KMS-11 (cell line): Measurements from ENCODE around the gene DLGAP1.

Experiments
- H2AFZ ChIP-seq: fragments of 200-600 bp; sonication (generic); 2 replicates; pipeline ENCODE4 v1.6.1; 2016; ENCODE audit warnings: antibody characterized with exemption, mixed run types, low read depth
- H3K27ac ChIP-seq: fragments of 200-600 bp; sonication (generic); 2 replicates; pipeline ENCODE4 v1.6.1; 2016; ENCODE audit warnings: mild to moderate bottlenecking, mixed run types
- H3K27me3 ChIP-seq: fragments of 200-600 bp; sonication (generic); 2 replicates; pipeline ENCODE4 v1.6.1; 2017; ENCODE audit warnings: mild to moderate bottlenecking, low read depth, mixed run types, moderate library complexity; ENCODE audit not compliant: insufficient read depth
- H3K36me3 ChIP-seq: fragments of 200-600 bp; sonication (generic); 2 replicates; pipeline ENCODE4 v1.6.1; 2017; ENCODE audit warnings: mild to moderate bottlenecking, mixed run types; ENCODE audit not compliant: insufficient read depth
- H3K4me1 ChIP-seq: fragments of 200-600 bp; sonication (generic); 2 replicates; pipeline ENCODE4 v1.6.1; 2016; ENCODE audit warnings: mild to moderate bottlenecking, low read depth, mixed run types; ENCODE audit not compliant: poor library complexity, severe bottlenecking
- H3K4me2 ChIP-seq: fragments of 200-600 bp; sonication (generic); 2 replicates; pipeline ENCODE4 v1.7.0; 2016; ENCODE audit warnings: mild to moderate bottlenecking, mixed run types
- H3K4me3 ChIP-seq: fragments of 200-600 bp; sonication (generic); IDR thresholded peaks from 2 replicates; pipeline ENCODE4 v1.6.1; 2017; ENCODE audit warnings: low read depth, low read length, mixed read lengths; ENCODE audit not compliant: insufficient read depth
- H3K79me2 ChIP-seq: fragments of 200-600 bp; sonication (generic); 2 replicates; pipeline ENCODE4 v1.6.1; 2016; ENCODE audit warnings: low read depth, mixed run types; ENCODE audit not compliant: insufficient read depth
- H3K9ac ChIP-seq: fragments of 200-600 bp; sonication (generic); 2 replicates; pipeline ENCODE4 v1.6.1; 2016; ENCODE audit warnings: mild to moderate bottlenecking, mixed run types
- H4K20me1 ChIP-seq: fragments of 200-600 bp; sonication (generic); 2 replicates; pipeline ENCODE4 v1.6.1; 2016; ENCODE audit warnings: mild to moderate bottlenecking, mixed run types; ENCODE audit not compliant: insufficient read depth
- TF ChIP-seq, protein P1 (sequence below): fragments of 200-600 bp; sonication (generic); conservative IDR thresholded peaks from 2 replicates; pipeline ENCODE4 v1.6.1; 2017; ENCODE audit warnings: low read depth, mild to moderate bottlenecking, antibody characterized with exemption, low read length, moderate library complexity, mixed read lengths

DLGAP1 gene

DNA sequence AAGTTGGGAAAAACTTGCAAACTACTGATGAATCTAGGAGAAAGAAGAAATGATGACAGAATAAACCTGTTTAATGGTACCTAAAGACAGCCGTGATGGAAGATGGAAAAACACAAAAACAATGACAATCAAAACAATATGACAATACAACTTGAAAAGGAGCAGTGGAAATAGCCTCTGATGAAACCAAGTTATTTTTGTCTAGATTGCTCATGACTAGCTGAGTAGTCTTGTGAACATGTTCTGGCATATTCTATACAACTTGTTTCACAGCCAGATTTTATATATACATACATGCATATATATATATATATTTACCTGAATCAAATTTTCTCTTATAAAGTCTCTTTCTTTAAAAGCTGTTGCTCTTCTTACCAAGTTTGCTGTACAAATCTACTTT lies 566.0 kb downstream of the DLGAP1 start:
- Histone ChIP-seq H2AFZ (no peak overlapping the region), H3K4me2 (no peak overlapping the region), H3K79me2 (no peaks in the 10 kb centered on the region), H3K27ac (no peak overlapping the region), H4K20me1 (no peaks in the 10 kb centered on the region), H3K4me1 (no peaks in the 10 kb centered on the region), H3K27me3 (no peaks in the 10 kb centered on the region), H3K4me3 (no peak overlapping the region), H3K36me3 (no peaks in the 10 kb centered on the region), H3K9ac (no peak overlapping the region)
- TF ChIP-seq, protein P1, sequence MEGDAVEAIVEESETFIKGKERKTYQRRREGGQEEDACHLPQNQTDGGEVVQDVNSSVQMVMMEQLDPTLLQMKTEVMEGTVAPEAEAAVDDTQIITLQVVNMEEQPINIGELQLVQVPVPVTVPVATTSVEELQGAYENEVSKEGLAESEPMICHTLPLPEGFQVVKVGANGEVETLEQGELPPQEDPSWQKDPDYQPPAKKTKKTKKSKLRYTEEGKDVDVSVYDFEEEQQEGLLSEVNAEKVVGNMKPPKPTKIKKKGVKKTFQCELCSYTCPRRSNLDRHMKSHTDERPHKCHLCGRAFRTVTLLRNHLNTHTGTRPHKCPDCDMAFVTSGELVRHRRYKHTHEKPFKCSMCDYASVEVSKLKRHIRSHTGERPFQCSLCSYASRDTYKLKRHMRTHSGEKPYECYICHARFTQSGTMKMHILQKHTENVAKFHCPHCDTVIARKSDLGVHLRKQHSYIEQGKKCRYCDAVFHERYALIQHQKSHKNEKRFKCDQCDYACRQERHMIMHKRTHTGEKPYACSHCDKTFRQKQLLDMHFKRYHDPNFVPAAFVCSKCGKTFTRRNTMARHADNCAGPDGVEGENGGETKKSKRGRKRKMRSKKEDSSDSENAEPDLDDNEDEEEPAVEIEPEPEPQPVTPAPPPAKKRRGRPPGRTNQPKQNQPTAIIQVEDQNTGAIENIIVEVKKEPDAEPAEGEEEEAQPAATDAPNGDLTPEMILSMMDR, result no peak

DNA sequence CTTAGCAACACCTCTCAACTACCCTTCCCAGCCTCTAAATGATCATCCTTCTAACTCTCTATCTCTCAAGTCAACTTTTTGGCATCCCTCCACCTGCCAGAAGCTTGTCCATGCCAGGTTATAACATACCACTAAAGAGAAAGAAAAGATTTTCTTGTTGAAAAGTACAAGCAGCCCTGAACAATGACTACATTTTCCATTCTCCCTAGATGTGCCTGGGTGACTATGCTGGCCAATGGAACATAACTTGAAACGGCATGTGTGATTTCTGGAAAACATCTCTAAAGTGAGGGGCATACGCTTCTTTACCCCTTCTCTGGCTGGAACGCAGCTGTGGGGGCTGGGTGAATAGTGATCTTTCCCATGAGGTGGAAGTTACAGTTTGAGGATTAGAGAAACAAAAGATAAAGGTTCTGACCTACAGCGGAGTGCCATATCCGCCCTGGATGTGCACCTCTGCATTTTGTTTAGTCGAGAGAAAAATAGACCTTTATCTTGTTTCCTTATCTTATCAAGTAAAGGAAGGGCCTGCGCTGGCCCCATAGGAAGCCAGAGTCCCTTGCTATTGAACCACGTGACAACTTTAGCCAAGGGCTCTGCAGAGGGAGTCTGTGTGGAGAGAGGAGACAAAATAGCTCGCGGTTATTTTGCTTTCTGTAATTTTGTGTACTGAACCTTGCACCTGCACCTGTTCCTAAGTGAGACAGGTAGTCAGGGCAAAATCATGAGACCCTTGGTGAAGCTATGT lies 568.4 kb downstream of the DLGAP1 start:
- no peaks in the 10 kb centered on the region for H4K20me1 ChIP-seq
- H3K4me1 ChIP-seq, result no peaks in the 10 kb centered on the region
- H3K36me3 ChIP-seq, result no peaks in the 10 kb centered on the region
- no peak overlapping the region for H3K27ac ChIP-seq
- H3K9ac ChIP-seq, result no peak overlapping the region
- no peak overlapping the region for H2AFZ ChIP-seq
- no peak overlapping the region for H3K4me3 ChIP-seq
- H3K79me2 ChIP-seq, result no peaks in the 10 kb centered on the region
- TF ChIP-seq, protein P1, result no peak
- no peaks in the 10 kb centered on the region for H3K27me3 ChIP-seq
- H3K4me2 ChIP-seq, result no peak overlapping the region

DNA sequence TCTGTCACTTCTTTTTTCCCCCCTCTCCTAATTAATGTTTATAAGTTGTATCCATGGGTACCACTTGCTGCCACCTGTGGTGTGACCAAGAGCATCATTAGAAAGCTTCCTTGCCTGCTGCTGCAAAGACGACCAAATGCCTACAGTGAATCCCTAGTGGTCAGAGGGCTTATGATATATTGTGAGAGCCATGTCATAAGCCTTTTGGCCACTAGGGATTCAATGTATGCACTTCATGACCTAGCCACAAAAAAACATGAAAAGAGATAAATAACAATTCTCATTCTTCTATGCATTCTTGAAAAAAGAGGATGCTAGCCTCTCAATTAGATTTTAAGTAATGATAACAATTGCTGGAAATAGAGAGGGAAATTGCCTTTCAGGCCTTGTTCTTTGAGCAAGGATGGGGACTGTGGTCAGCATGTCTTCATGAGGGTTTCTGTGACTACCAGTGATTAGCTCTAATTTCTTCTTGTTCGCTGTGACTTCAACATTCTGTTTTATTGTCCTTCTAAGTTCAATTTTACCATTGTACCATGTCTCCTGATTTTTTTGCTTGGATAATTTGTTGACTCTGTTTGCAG lies 569.8 kb downstream of the DLGAP1 start:
- H3K36me3 ChIP-seq, result no peaks in the 10 kb centered on the region
- H3K4me3 ChIP-seq, result no peak overlapping the region
- H3K79me2 ChIP-seq, result no peaks in the 10 kb centered on the region
- no peak overlapping the region for H3K27ac ChIP-seq
- no peaks in the 10 kb centered on the region for H4K20me1 ChIP-seq
- TF ChIP-seq, protein P1, result no peak; the same call in 1 of the 2 replicates
- H3K9ac ChIP-seq, result no peak overlapping the region
- H2AFZ ChIP-seq, result no peak overlapping the region
- H3K27me3 ChIP-seq, result no peaks in the 10 kb centered on the region
- no peaks in the 10 kb centered on the region for H3K4me1 ChIP-seq
- H3K4me2 ChIP-seq, result no peak overlapping the region

DNA sequence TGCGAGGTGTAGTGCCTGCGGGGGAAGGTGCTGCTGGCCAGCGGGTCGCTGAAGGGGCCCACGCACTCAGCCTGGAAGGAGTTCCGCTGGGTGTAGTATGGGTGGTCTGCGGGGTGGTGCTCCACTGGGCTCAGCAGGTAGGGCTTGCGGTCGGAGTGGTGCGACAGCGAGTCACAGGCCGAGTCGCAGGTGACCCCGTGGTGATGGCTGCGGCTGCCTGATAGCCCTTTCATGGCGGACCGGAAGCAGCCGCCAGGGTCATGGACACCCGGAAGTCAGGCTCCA lies 575.3 kb downstream of the DLGAP1 start:
- no peaks in the 10 kb centered on the region for H4K20me1 ChIP-seq
- no peaks in the 10 kb centered on the region for H3K36me3 ChIP-seq
- H3K79me2 ChIP-seq, result no peaks in the 10 kb centered on the region
- no peak overlapping the region for H3K27ac ChIP-seq
- H3K27me3 ChIP-seq, result no peaks in the 10 kb centered on the region
- no peak overlapping the region for H3K9ac ChIP-seq
- no peaks in the 10 kb centered on the region for H3K4me1 ChIP-seq
- TF ChIP-seq, protein P1, result no peak
- no peak overlapping the region for H3K4me2 ChIP-seq
- H3K4me3 ChIP-seq, result no peak overlapping the region
- H2AFZ ChIP-seq, result no peak overlapping the region
